Transverse colon (tissue), 4 donors: ENCODE data around the gene NPM3. TPM values are rescaled to one million over a fixed set of nuclear protein-coding genes. Genes with fewer than 3 reads are reported as not detected.
"Not testable (repeated sequence)": the region's sequence is repeated elsewhere in the genome, so short reads cannot be mapped to it uniquely, and the experiment has no call there.

Source experiments
- DNase-seq: peaks from one replicate; pipeline ENCODE4 v3.0.0-alpha.2; 2019
- H3K27ac ChIP-seq, 4 donors: fragments of 200-600 bp; sonication (generic); 2 replicates each; pipeline ENCODE4 v1.5.1; 2016 to 2018; ENCODE audit warnings: inconsistent platforms in 4 of 4
- H3K27me3 ChIP-seq: fragments of 200-600 bp; sonication (generic); 2 replicates; pipeline ENCODE4 v1.5.1; 2017; ENCODE audit warnings: inconsistent platforms
- H3K36me3 ChIP-seq, 4 donors: fragments of 200-600 bp; sonication (generic); 2 replicates each; pipeline ENCODE4 v1.5.1; 2017 to 2019; ENCODE audit warnings: inconsistent platforms in 4 of 4
- H3K4me1 ChIP-seq, 4 donors: fragments of 200-600 bp; sonication (generic); 2 replicates each; pipeline ENCODE4 v1.5.1; 2017 to 2020; ENCODE audit warnings: inconsistent platforms in 4 of 4
- H3K4me3 ChIP-seq, 4 donors: fragments of 200-600 bp; sonication (generic); 1 replicate in 1 of 4; 2 replicates in 3 of 4; pipeline versions ENCODE4 v1.5.1 to v1.6.1; 2017 to 2019; ENCODE audit warnings: inconsistent platforms in 4 of 4
- H3K9me3 ChIP-seq, 2 donors: fragments of 200-600 bp; sonication (generic); 2 replicates each; pipeline ENCODE4 v1.5.1; 2017 to 2019; ENCODE audit warnings: inconsistent platforms in 2 of 2
- CTCF ChIP-seq, 5 experiments: fragments of 200-600 bp in 3 of 5; fragments of 450-650 bp in 2 of 5; sonication (generic) in 3 of 5; IDR thresholded peaks; 1 replicate in 2 of 5; 2 replicates in 3 of 5; pipeline ENCODE4 v1.5.1; 2016 to 2017; ENCODE audit warnings: antibody characterized with exemption in 5 of 5, inconsistent platforms in 3 of 5, mild to moderate bottlenecking in 2 of 5, moderate library complexity in 1 of 5
- EP300 ChIP-seq: sonication (generic); formaldehyde crosslinking; IDR thresholded peaks from one replicate; pipeline ENCODE4 v1.6.1; 2017; ENCODE audit warnings: antibody characterized with exemption, low read depth
- POLR2A ChIP-seq: fragments of 450-650 bp; IDR thresholded peaks from one replicate; pipeline ENCODE4 v1.6.1; 2016; ENCODE audit warnings: antibody characterized with exemption, mild to moderate bottlenecking, moderate library complexity
- POLR2AphosphoS5 ChIP-seq, 3 donors: sonication (generic); formaldehyde crosslinking; IDR thresholded peaks; one replicate each; pipeline ENCODE4 v1.6.1; 2016; ENCODE audit warnings: antibody characterized with exemption in 3 of 3
- WGBS, 2 donors: methylation state at CpG; one replicate each; pipeline ENCODE4 v1.1.5; 2018; ENCODE audit warnings: low coverage in 1 of 2; 5-methylcytosine and 5-hydroxymethylcytosine counted together
- in situ Hi-C, 4 donors: fragments of 200-750 bp; cut with MboI; loops; one replicate each; pipeline versions ENCODE4 v1.15.0 to v1.15.1; 2017; ENCODE audit warnings: low sequenced_read_pairs in 3 of 4, low pct_ligation_motif_present in 1 of 4, low pct_unique_long_range_greater_than_20kb in 1 of 4
- intact Hi-C: fragments of 100-400 bp; cut with DNase I; formaldehyde crosslinking; loops from one replicate; pipeline ENCODE4 v1.15.1; 2023; ENCODE audit warnings: low total_unique reads
- total RNA-seq, 4 donors: library from RNA; depleted of rRNA; stranded (reverse); fragments of >200 nt; gene quantifications; one replicate each; pipeline ENCODE4 v1.1.0, GENCODE V29; 2016

The NPM3 gene
- total RNA-seq, 4 donors from 2014 or later = 8.2 to 18.7 (median 12.7) TPM

- TF ChIP-seq POLR2AphosphoS5 (IDR thresholded peaks at IDR 0.05) (no peak), POLR2A (no peak), EP300 (no peak), CTCF (IDR thresholded peaks at IDR 0.05) (no peak)
- no peak for DNase-seq
- Histone ChIP-seq H3K27ac (no peak overlapping the region), H3K9me3 (no peaks in the 10 kb centered on the region), H3K36me3 (peaks cover 0 to 93% (median 48%) of the 10 kb centered on the region in 4 donors), H3K4me3 (no peak overlapping the region), H3K4me1 (no peaks in the 10 kb centered on the region), H3K27me3 (no peaks in the 10 kb centered on the region)
- intact Hi-C loops = no loop called here
- in situ Hi-C loops = no loop called here
- WGBS, 2 donors = 79 to 80% methylated on average over 4 of the region's 4 CpGs
Measured at GRCh38 chr10:101797403-101798059, 14.3 kb upstream of the NPM3 start.

DNA sequence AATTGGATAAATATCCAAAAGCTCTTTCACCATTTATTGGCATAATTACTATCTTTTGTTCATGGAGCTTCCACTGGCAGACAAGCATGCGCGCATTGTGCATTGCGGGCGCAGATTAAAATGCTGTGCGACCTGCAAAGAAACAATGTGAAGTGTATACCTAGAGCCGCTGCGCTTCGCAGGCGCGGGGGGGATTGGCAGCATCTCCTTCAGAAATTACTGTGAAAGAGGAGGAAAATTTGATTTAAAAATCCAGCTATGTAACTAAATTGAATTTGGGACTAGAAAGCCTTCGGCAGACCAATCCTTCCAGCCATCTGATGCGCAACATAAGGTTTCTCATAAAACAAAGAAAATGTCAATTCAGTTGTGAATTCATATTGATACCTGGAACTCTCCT lies 10.3 kb upstream of the NPM3 start:
- Histone ChIP-seq H3K4me3 (no peak overlapping the region), H3K9me3 (no peaks in the 10 kb centered on the region), H3K4me1 (no peaks in the 10 kb centered on the region), H3K27ac (no peak overlapping the region), H3K27me3 (no peaks in the 10 kb centered on the region), H3K36me3 (peaks cover 0 to 87% (median 42%) of the 10 kb centered on the region in 4 donors)
- no peak for DNase-seq
- intact Hi-C loops (loop anchor here (5.0 kb wide), 1 partner anchor 331 kb away; no protein-coding TSS in a partner anchor), in situ Hi-C loops (no loop called here)
- 97 to 99% methylated on average over 12 of the region's 12 CpGs for WGBS, 2 donors
- TF ChIP-seq POLR2A (no peak), POLR2AphosphoS5 (IDR thresholded peaks at IDR 0.05) (no peak), CTCF (IDR thresholded peaks at IDR 0.05) (no peak), EP300 (no peak)

GRCh38 chr10:101789686-101790085 lies 6.4 kb upstream of the NPM3 start:
- intact Hi-C loops = loop anchor here (5.0 kb wide), 1 partner anchor 327 kb away; no protein-coding TSS in a partner anchor
- H3K36me3 ChIP-seq = peaks cover 0 to 78% (median 40%) of the 10 kb centered on the region in 4 donors
- in situ Hi-C loops = loop anchor here in 3 of 4 donors (10.0 kb wide), 1 partner anchor 185 kb away; no protein-coding TSS in a partner anchor

DNA sequence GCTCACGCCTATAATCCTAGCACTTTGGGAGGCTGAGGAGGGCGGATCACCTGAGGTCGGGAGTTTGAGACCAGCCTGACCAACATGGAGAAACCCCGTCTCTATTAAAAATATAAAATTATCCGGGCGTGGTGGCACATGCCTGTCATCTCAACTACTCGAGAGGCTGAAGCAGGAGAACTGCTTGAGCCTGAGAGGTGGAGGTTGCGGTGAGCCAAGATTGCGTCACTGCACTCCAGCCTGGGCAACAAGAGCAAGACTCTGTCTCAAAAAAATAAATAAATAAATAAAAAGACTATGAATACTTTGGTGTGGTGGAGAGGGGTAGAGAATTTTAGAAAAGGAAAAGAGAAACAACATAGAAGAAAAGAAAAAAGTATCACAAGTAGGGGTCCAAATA lies 6.0 kb upstream of the NPM3 start:
- H3K9me3 ChIP-seq, intact Hi-C loops, DNase-seq, H3K27ac ChIP-seq, H3K4me3 ChIP-seq, H3K27me3 ChIP-seq, H3K4me1 ChIP-seq: not testable (repeated sequence)
- in situ Hi-C loops = loop anchor here in 3 of 4 donors (10.0 kb wide), 1 partner anchor 184 kb away; no protein-coding TSS in a partner anchor
- 85 to 93% methylated on average over 9 of the region's 9 CpGs for WGBS, 2 donors
- H3K36me3 ChIP-seq = peaks cover 0 to 77% (median 39%) of the 10 kb centered on the region in 4 donors

More at GRCh38 chr10:101789686-101790085, 6.4 kb upstream of the NPM3 start:
- 86 to 93% methylated on average over 7 of the region's 7 CpGs for WGBS, 2 donors
- no peaks in the 10 kb centered on the region for H3K27me3 ChIP-seq
- TF ChIP-seq POLR2A (no peak), EP300 (no peak), CTCF (IDR thresholded peaks at IDR 0.05) (no peak), POLR2AphosphoS5 (IDR thresholded peaks at IDR 0.05) (no peak)
- DNase-seq = no peak
- no peaks in the 10 kb centered on the region for H3K9me3 ChIP-seq
- H3K4me3 ChIP-seq = no peak overlapping the region
- H3K4me1 ChIP-seq = no peaks in the 10 kb centered on the region
- no peak overlapping the region for H3K27ac ChIP-seq
